SK-N-MC (cell line): ENCODE measurements around the gene TTBK1.

Source experiments
- DNase-seq: peaks from one replicate; pipeline ENCODE4 v3.0.0-alpha.2; 2011; ENCODE audit warnings: low read depth, low spot score
- H3K27ac ChIP-seq: fragments of 200-600 bp; sonication (generic); 2 replicates; pipeline ENCODE4 v1.5.1; 2016; ENCODE audit warnings: mixed run types
- H3K36me3 ChIP-seq: fragments of 200-600 bp; sonication (generic); 2 replicates; pipeline ENCODE4 v1.6.1; 2017; ENCODE audit warnings: antibody characterized with exemption, low read length, mixed read lengths; ENCODE audit not compliant: insufficient read depth
- H3K4me3 ChIP-seq: fragments of 200-600 bp; sonication (generic); 2 replicates; pipeline ENCODE4 v1.5.1; 2016
- H3K9ac ChIP-seq: fragments of 200-600 bp; sonication (generic); 2 replicates; pipeline ENCODE4 v1.8.0; 2017; ENCODE audit warnings: mixed run types, mixed read lengths; ENCODE audit not compliant: insufficient read length
- H3K9me3 ChIP-seq: fragments of 200-600 bp; sonication (generic); 2 replicates; pipeline ENCODE4 v1.6.1; 2017; ENCODE audit warnings: low read depth, mild to moderate bottlenecking, antibody characterized with exemption, low read length, moderate library complexity, mixed read lengths
- EZH2 ChIP-seq: fragments of 200-600 bp; sonication (generic); IDR thresholded peaks from one replicate; pipeline ENCODE4 v1.6.1; 2017; ENCODE audit warnings: antibody characterized with exemption
- FOXP2 ChIP-seq: optimal IDR thresholded peaks from 2 replicates; pipeline ENCODE3; 2011; ENCODE audit warnings: mild to moderate bottlenecking, moderate library complexity; ENCODE audit not compliant: insufficient read depth; ENCODE audit errors: extremely low read length, control extremely low read depth
- POLR2AphosphoS5 ChIP-seq: IDR thresholded peaks from 2 replicates; pipeline ENCODE4 v1.6.1; 2012; ENCODE audit warnings: mild to moderate bottlenecking, low read depth, low read length, borderline replicate concordance

TTBK1 gene

GRCh38 chr6:43242908-43243663 lies at the start of gene TTBK1:
TTBK1 (plus strand) TSS chr6:43243481; CDS start chr6:43246661, 3,180 bp downstream.
- no peak for TF ChIP-seq EZH2
- no peak for TF ChIP-seq FOXP2
- TF ChIP-seq POLR2AphosphoS5 = no peak
- Histone ChIP-seq H3K9ac (no peak within 1 kb of the TSS), H3K4me3 (no peak within 1 kb of the TSS), H3K36me3 (no peaks in the 10 kb centered on the region), H3K27ac (no peak within 1 kb of the TSS), H3K9me3 (no peaks in the 10 kb centered on the region)
- no peak for DNase-seq

- no peak overlapping the region for H3K4me3 ChIP-seq
- TF ChIP-seq FOXP2 (no peak), EZH2 (no peak), POLR2AphosphoS5 (no peak)
- H3K9ac ChIP-seq = no peak overlapping the region
- H3K9me3 ChIP-seq = no peaks in the 10 kb centered on the region
- no peak overlapping the region for H3K27ac ChIP-seq
- H3K36me3 ChIP-seq = no peaks in the 10 kb centered on the region
- no peak for DNase-seq
Observed at GRCh38 chr6:43193929-43194328, 49.4 kb upstream of the TTBK1 start.

- DNase-seq = no peak
Observed at GRCh38 chr6:43196337-43196736, 46.9 kb upstream of the TTBK1 start.

GRCh38 chr6:43199912-43200311 lies 43.4 kb upstream of the TTBK1 start:
- TF ChIP-seq POLR2AphosphoS5 (no peak), FOXP2 (no peak), EZH2 (no peak)
- DNase-seq = no peak
- H3K9me3 ChIP-seq = no peaks in the 10 kb centered on the region
- no peaks in the 10 kb centered on the region for H3K36me3 ChIP-seq
- H3K27ac ChIP-seq = no peak overlapping the region
- no peak overlapping the region for H3K9ac ChIP-seq
- H3K4me3 ChIP-seq = no peak overlapping the region

More at GRCh38 chr6:43196337-43196736, 46.9 kb upstream of the TTBK1 start:
- H3K27ac ChIP-seq = no peak overlapping the region
- H3K9me3 ChIP-seq = no peaks in the 10 kb centered on the region
- H3K9ac ChIP-seq = no peak overlapping the region
- no peaks in the 10 kb centered on the region for H3K36me3 ChIP-seq
- no peak for TF ChIP-seq EZH2
- no peak for TF ChIP-seq POLR2AphosphoS5
- no peak for TF ChIP-seq FOXP2
- no peak overlapping the region for H3K4me3 ChIP-seq

GRCh38 chr6:43200541-43200940 lies 42.7 kb upstream of the TTBK1 start:
- Histone ChIP-seq H3K9me3 (no peaks in the 10 kb centered on the region), H3K27ac (no peak overlapping the region), H3K9ac (no peak overlapping the region), H3K36me3 (no peaks in the 10 kb centered on the region), H3K4me3 (no peak overlapping the region)
- TF ChIP-seq FOXP2 (no peak), EZH2 (no peak), POLR2AphosphoS5 (no peak)
- DNase-seq = no peak

- TF ChIP-seq POLR2AphosphoS5 (no peak), FOXP2 (no peak), EZH2 (no peak)
- DNase-seq = no peak
- Histone ChIP-seq H3K36me3 (no peaks in the 10 kb centered on the region), H3K27ac (no peak overlapping the region), H3K4me3 (no peak overlapping the region), H3K9ac (no peak overlapping the region), H3K9me3 (no peaks in the 10 kb centered on the region)
Observed at GRCh38 chr6:43202451-43202850, 40.8 kb upstream of the TTBK1 start.

- Histone ChIP-seq H3K9ac (no peak overlapping the region), H3K36me3 (no peaks in the 10 kb centered on the region), H3K4me3 (no peak overlapping the region), H3K9me3 (no peaks in the 10 kb centered on the region), H3K27ac (no peak overlapping the region)
- TF ChIP-seq FOXP2 = no peak
- TF ChIP-seq POLR2AphosphoS5 = no peak
- no peak for TF ChIP-seq EZH2
- no peak for DNase-seq
Observed at GRCh38 chr6:43203029-43203717, 40.1 kb upstream of the TTBK1 start.

GRCh38 chr6:43203718-43204095 lies 39.6 kb upstream of the TTBK1 start:
- Histone ChIP-seq H3K36me3 (no peaks in the 10 kb centered on the region), H3K4me3 (no peak overlapping the region)
- TF ChIP-seq EZH2 (no peak), POLR2AphosphoS5 (no peak), FOXP2 (no peak)

GRCh38 chr6:43204271-43205105 lies 38.8 kb upstream of the TTBK1 start:
- Histone ChIP-seq H3K9ac (no peak overlapping the region), H3K4me3 (no peak overlapping the region), H3K36me3 (no peaks in the 10 kb centered on the region), H3K9me3 (no peaks in the 10 kb centered on the region), H3K27ac (no peak overlapping the region)
- no peak for DNase-seq
- TF ChIP-seq FOXP2 = no peak
- no peak for TF ChIP-seq EZH2
- TF ChIP-seq POLR2AphosphoS5 = no peak

More at GRCh38 chr6:43203718-43204095, 39.6 kb upstream of the TTBK1 start:
- H3K27ac ChIP-seq = no peak overlapping the region
- H3K9ac ChIP-seq = no peak overlapping the region
- no peak for DNase-seq
- no peaks in the 10 kb centered on the region for H3K9me3 ChIP-seq
